Smooth muscle cell of the coronary artery (primary cell): Measurements from ENCODE around the gene TRIM60. TPM values are rescaled to one million over a fixed set of nuclear protein-coding genes. Genes with fewer than 3 reads are reported as not detected.

Source experiments
- total RNA-seq: library from RNA; depleted of rRNA; stranded (reverse); fragments of >200 nt; gene quantifications from 2 replicates; pipeline ENCODE4 v1.2.3, GENCODE V29; 2014; ENCODE audit warnings: low replicate concordance

The TRIM60 gene
- total RNA-seq, result not detected in 2 replicates

GRCh38 chr4:165031436-165032211, at the start of gene TRIM60:
TRIM60 (plus strand) TSS chr4:165031999; CDS start chr4:165040073, 8,074 bp downstream.

GRCh38 chr4:165053645-165054044, 21.8 kb downstream of the TRIM60 start, which contains the start of gene TRIM75:
TRIM75 (plus strand) TSS chr4:165053866; CDS start chr4:165059148, 5,282 bp downstream.

Other genes starting within 250 kb of the TRIM60 start
- gene APELA, start 154.8 kb upstream of the TRIM60 start, total RNA-seq, result 0.23 TPM in 1 of 2 replicates, not detected in the other
- gene TRIM61, start 54.3 kb upstream of the TRIM60 start, total RNA-seq, result 0.94 and 1.1 TPM in 2 replicates
- gene TRIM75, start 21.9 kb downstream of the TRIM60 start, total RNA-seq, result not detected in 2 replicates
- 3.5 and 5.2 TPM in 2 replicates for gene TMEM192, start 80.9 kb downstream of the TRIM60 start, total RNA-seq
- gene KLHL2, start 175.6 kb downstream of the TRIM60 start, total RNA-seq, result 16.4 and 24.7 TPM in 2 replicates